BLaER1 treated with 17β-estradiol and CSF1 and Interleukin-3, amounts not matched to agents 10 nM and 100 nM (cell line): Measurements from ENCODE around the gene SP7.
A peak's percentile ranks its signal among the peaks of the same experiment; 100 is the strongest.

ENCODE experiments used
- H3K27ac ChIP-seq, 11 experiments: shearing (Covaris generic); formaldehyde crosslinking; 2 replicates each; pipeline ENCODE4 v1.8.1; 2022
- H3K27me3 ChIP-seq, 11 experiments: shearing (Covaris generic); formaldehyde crosslinking; 2 replicates each; pipeline ENCODE4 v1.8.1; 2022
- H3K36me3 ChIP-seq, 11 experiments: shearing (Covaris generic); formaldehyde crosslinking; 2 replicates each; pipeline ENCODE4 v1.8.1; 2022
- H3K4me1 ChIP-seq, 10 experiments: shearing (Covaris generic); formaldehyde crosslinking; 2 replicates each; pipeline ENCODE4 v1.8.1; 2022
- H3K4me2 ChIP-seq, 11 experiments: shearing (Covaris generic); formaldehyde crosslinking; 2 replicates each; pipeline ENCODE4 v1.8.1; 2022
- H3K4me3 ChIP-seq, 10 experiments: shearing (Covaris generic); formaldehyde crosslinking; 2 replicates each; pipeline ENCODE4 v1.8.1; 2022
- H3K9ac ChIP-seq, 11 experiments: shearing (Covaris generic); formaldehyde crosslinking; 2 replicates each; pipeline ENCODE4 v1.8.1; 2022
- H3K9me3 ChIP-seq, 11 experiments: shearing (Covaris generic); formaldehyde crosslinking; replicated peaks in 1 of 11; 2 replicates each; pipeline ENCODE4 v1.8.1; 2022
- H4K20me1 ChIP-seq, 11 experiments: shearing (Covaris generic); formaldehyde crosslinking; 2 replicates each; pipeline ENCODE4 v1.8.1; 2022
- Cebpa-rat ChIP-seq, 11 experiments: shearing (Covaris generic); IDR thresholded peaks; 2 replicates each; pipeline ENCODE4 v1.8.1; 2022

SP7 gene

DNA sequence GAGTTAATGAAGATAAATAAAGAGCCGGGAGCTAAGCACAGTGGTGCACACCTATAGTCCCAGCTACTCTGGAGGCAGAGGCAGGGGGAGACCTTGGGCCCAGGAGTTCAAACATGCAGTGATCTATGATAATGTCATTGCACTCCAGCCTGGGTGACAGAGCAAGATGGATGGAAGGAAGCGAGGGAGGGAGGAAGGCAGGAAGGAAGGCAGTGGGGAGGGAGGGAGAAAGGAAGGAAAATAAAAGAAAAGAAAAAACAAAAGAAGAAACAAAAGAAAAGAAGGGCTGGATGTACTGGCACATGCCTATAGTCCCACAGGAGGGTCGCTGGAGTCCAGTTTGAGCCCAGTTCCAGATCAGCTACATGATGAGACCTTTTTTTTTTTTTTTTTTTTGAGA, 19.0 kb upstream of the SP7 start:
- peaks cover 10 to 28% (median 21%) of the 10 kb centered on the region in 10 experiments; a peak in 17 of 20 replicates for H3K4me1 ChIP-seq
- no peaks in the 10 kb centered on the region for H3K36me3 ChIP-seq
- no peak overlapping the region; a peak in 1 of 22 replicates for H3K9ac ChIP-seq
- no peak overlapping the region for H3K27ac ChIP-seq
- H3K27me3 ChIP-seq = no peaks in the 10 kb centered on the region
- no peaks in the 10 kb centered on the region for H4K20me1 ChIP-seq
- H3K9me3 ChIP-seq = no peaks in the 10 kb centered on the region
- peak overlapping the region in 8 of 11 experiments; percentile 2 to 51 (median 18); a peak in 9 of 22 replicates for H3K4me2 ChIP-seq
- TF ChIP-seq Cebpa-rat (IDR thresholded peaks at IDR 0.05) = no peak
- H3K4me3 ChIP-seq = no peak overlapping the region

DNA sequence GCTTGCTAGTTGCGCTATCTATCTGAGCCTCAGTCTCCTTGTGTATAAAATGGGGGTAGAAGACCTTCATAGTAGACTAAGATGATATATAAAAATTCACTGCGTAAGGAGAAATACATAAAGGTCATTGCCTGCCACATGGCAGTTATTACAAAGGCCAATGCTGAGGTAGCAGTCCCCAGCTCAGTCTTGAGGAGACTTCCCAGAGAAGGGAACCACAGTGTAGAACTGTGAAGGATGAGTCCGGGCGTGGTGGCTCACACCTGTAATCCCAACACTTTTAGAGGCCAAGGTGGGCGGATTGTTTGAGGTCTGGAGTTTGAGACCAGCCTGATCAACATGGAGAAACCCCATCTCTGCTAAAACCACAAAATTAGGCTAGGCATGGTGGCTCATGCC, 17.1 kb upstream of the SP7 start:
- Histone ChIP-seq H3K27me3 (no peaks in the 10 kb centered on the region), H3K36me3 (no peaks in the 10 kb centered on the region), H3K4me2 (peak overlapping the region in 3 of 11 experiments; percentile 9 to 69 (median 60); a peak in 4 of 22 replicates), H3K9me3 (no peaks in the 10 kb centered on the region), H3K4me3 (no peak overlapping the region), H4K20me1 (no peaks in the 10 kb centered on the region), H3K9ac (no peak overlapping the region; a peak in 1 of 22 replicates), H3K4me1 (peaks cover 9 to 31% (median 16%) of the 10 kb centered on the region in 10 experiments; a peak in 17 of 20 replicates), H3K27ac (no peak overlapping the region)
- TF ChIP-seq Cebpa-rat (IDR thresholded peaks at IDR 0.05) = no peak

DNA sequence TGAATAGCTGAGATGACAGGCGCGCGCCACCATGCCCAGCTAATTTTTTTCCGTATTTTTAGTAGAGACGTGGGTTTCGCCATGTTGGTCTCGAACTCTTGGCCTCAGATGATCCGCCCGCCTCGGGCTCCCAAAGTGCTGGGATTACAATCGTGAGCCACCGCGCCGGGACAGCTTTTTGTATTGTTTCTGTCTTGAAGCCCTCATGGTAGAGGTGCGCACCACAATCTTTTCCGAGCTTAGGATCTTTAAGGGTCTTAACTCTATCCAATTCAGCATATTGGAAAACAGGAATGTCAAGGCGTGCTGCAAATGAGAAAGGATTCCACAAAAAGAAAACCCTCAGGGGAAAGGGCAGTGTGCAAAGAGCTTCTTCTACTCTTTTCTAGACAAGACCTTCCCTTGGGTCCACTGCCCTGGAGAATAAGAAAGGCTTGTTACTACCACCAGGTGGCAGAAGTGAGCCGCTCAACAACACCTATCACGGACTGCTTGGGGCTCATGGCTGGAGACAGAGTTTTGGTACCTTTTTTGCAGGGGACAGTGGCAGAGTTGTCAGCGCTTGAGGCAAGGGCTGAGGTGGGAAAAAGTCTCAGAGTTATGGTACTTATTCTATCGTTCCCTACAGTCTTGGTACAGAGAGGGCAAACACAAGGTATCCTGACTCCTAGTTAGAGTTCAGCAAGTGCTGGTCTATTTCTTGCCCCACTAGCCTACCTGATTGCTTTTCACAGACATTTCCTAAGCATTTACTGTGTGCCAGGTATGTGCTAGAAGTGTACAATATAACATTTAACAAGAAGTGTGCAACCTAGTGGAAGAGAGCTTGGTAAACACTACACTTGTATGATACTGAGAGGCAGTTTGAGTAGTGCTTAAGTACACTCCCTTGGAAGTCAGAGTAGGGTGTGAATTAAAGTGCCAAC, 16.4 kb upstream of the SP7 start:
- no peaks in the 10 kb centered on the region for H3K27me3 ChIP-seq
- peak overlapping the region in 3 of 11 experiments; percentile 9 to 69 (median 60); a peak in 4 of 22 replicates for H3K4me2 ChIP-seq
- H3K36me3 ChIP-seq = no peaks in the 10 kb centered on the region
- peaks cover 9 to 32% (median 15%) of the 10 kb centered on the region in 10 experiments; a peak in 17 of 20 replicates for H3K4me1 ChIP-seq
- H3K9ac ChIP-seq = no peak overlapping the region
- no peak overlapping the region for H3K4me3 ChIP-seq
- no peak overlapping the region for H3K27ac ChIP-seq
- no peaks in the 10 kb centered on the region for H4K20me1 ChIP-seq
- H3K9me3 ChIP-seq = no peaks in the 10 kb centered on the region
- no peak for TF ChIP-seq Cebpa-rat (IDR thresholded peaks at IDR 0.05)

DNA sequence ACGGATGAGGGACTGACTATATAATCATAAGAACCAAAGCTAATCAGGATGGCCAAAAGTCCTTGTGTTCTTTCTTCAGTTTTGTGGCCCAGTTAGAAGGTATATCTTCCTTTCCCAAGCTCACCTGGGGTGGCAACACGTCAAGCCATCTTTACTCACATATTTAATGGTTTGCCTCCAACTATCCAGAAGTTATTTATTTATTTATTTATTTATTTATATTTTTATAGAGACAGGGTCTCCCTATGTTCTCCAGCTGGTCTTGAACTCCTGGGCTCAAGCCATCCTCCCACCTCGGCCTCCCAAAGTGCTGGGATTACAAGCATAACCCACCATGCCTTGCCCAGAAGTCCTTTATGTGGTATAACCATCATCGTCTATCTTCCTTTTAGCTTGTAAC, 11.8 kb upstream of the SP7 start:
- H3K27me3 ChIP-seq = no peaks in the 10 kb centered on the region
- H3K4me2 ChIP-seq = no peak overlapping the region
- peaks cover 26 to 43% (median 34%) of the 10 kb centered on the region in 10 experiments for H3K4me1 ChIP-seq
- no peaks in the 10 kb centered on the region for H4K20me1 ChIP-seq
- no peak overlapping the region for H3K4me3 ChIP-seq
- no peak for TF ChIP-seq Cebpa-rat (IDR thresholded peaks at IDR 0.05)
- H3K36me3 ChIP-seq = no peaks in the 10 kb centered on the region
- no peak overlapping the region for H3K9ac ChIP-seq
- no peak overlapping the region for H3K27ac ChIP-seq
- no peaks in the 10 kb centered on the region for H3K9me3 ChIP-seq

DNA sequence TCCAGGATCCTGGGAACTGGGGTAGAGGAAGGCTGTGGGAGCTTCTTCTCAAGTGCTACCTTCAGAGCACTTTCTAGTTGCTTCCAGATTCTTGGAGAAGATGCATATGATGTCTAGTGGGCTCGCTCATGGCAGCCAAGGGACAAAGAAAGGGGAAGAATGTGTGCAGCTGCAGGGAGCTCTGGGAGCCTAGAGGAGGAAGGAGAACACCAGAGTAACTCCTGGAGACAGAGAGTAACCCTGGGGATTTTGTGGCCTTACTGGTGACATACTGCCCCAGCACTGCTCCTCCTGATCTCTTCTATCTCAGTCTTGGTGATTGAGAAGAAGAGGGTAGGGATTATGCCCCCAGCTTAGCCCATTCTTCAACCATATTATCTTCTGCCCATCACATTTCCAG, 10.3 kb upstream of the SP7 start:
- H3K4me2 ChIP-seq = peak overlapping the region; percentile 82 to 99 (median 90)
- no peaks in the 10 kb centered on the region for H3K27me3 ChIP-seq

DNA sequence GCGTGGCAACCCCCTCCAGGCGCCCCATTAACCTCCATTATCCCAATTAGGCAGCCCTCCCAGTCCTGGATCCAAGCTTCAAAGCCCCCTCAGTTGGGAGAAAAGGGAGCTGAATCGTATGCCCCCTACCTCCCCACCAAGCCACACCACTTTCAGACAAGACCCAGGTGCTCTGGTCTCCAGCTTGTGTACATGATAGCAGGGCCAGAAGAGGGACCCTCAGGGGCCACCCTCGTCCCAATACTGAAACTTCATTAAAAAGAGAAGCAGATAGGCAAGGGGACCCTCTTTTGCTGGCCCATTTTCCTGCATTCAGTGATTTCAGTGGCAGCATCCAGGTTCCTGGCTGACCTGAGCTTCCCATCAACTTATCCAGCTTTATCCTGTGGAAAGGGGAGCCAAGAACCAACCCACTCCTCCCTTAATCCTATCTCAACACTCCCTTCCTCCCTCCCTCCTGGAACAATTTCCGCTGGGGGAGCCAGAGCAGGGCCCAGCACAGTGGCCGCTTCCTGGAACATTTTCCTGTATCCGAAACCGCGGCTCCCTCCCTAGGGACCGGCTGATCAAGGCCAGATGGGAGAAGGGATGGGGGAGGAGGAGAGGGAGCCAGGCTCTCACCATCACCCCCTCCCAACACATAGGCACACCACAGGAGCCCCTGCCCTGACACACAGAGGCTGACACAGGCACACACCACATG, 9.5 kb upstream of the SP7 start:
- no peaks in the 10 kb centered on the region for H3K36me3 ChIP-seq
- H3K4me2 ChIP-seq = peak overlapping the region; percentile 82 to 99 (median 90)
- no peak for TF ChIP-seq Cebpa-rat (IDR thresholded peaks at IDR 0.05)
- H3K4me3 ChIP-seq = peak overlapping the region; percentile 61 to 76 (median 67)
- peaks cover 23 to 35% (median 32%) of the 10 kb centered on the region in 10 experiments for H3K4me1 ChIP-seq
- peak overlapping the region in 9 of 11 experiments; percentile 70 to 82 (median 76); a peak in 17 of 22 replicates for H3K27ac ChIP-seq
- H4K20me1 ChIP-seq = no peaks in the 10 kb centered on the region
- peak overlapping the region in 9 of 11 experiments; percentile 73 to 85 (median 80); a peak in 18 of 22 replicates for H3K9ac ChIP-seq
- no peaks in the 10 kb centered on the region for H3K27me3 ChIP-seq
- H3K9me3 ChIP-seq = no peaks in the 10 kb centered on the region

More for the DNA sequence above, 10.3 kb upstream of the SP7 start:
- Histone ChIP-seq H3K9ac (peak overlapping the region in 3 of 11 experiments; percentile 80 to 85 (median 81); a peak in 1 of 22 replicates), H3K36me3 (no peaks in the 10 kb centered on the region), H3K4me1 (peaks cover 23 to 35% (median 32%) of the 10 kb centered on the region in 10 experiments), H4K20me1 (no peaks in the 10 kb centered on the region), H3K27ac (peak overlapping the region in 5 of 11 experiments; percentile 74 to 80 (median 76); a peak in 8 of 22 replicates), H3K4me3 (no peak overlapping the region), H3K9me3 (no peaks in the 10 kb centered on the region)
- TF ChIP-seq Cebpa-rat (IDR thresholded peaks at IDR 0.05) = no peak

DNA sequence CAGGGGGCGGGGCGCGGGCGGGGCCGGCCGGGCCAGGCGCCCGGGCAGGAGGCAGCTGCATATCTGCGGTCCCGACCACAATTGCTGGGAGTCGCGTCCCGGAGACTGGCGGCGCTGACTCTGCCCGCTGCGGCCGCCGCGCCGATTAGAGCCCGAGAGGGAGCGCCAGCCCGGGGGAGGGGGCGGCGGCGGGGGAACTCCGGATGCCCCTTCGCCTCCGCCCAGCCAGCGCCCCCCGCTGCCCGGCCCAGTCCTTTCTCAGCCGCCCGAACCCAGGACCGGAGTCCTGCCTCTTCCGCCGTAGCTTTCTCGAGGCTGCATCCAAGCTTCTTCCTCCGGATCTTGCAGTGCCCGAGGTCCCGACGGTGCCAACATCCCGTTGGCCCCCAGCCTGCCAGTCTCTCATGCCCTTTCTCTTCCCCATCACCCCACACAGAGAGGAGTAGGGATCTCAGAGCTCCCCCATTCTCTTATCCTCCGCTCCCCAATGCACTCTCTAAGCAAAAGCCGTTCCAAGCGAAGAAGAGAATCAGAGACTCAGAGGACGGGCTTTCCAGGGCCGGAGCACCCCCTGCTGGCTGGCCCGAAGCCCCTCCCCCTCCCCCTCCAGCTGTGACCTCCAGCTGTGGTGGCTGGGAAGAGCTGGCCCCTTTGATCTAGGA, 8.8 kb upstream of the SP7 start:
- Histone ChIP-seq H3K27me3 (no peaks in the 10 kb centered on the region), H3K9ac (peak overlapping the region; percentile 71 to 85 (median 80)), H3K4me3 (peak overlapping the region; percentile 61 to 76 (median 67)), H4K20me1 (no peaks in the 10 kb centered on the region), H3K27ac (peak overlapping the region in 10 of 11 experiments; percentile 42 to 82 (median 76); a peak in 20 of 22 replicates), H3K36me3 (no peaks in the 10 kb centered on the region), H3K4me2 (peak overlapping the region; percentile 82 to 99 (median 90)), H3K4me1 (peaks cover 23 to 35% (median 32%) of the 10 kb centered on the region in 10 experiments), H3K9me3 (no peaks in the 10 kb centered on the region)
- TF ChIP-seq Cebpa-rat (IDR thresholded peaks at IDR 0.05) = no peak

DNA sequence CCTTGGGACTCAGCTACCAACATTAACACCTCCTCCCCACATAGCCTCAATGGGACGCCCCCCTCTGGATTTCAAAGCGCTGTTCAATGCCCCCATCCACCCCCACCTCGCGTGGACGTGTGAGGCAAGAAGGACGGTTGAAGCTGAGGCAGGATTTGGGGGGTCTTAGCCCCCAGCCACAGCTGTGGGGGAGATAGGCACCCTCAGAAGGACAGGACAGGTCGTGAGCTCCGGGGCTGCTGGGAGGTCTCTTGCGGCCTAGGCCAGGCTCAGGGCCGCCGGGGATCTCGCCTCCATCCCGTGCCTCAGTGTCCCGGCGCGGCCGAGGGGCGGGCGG, 8.3 kb upstream of the SP7 start:
- peak overlapping the region in 10 of 11 experiments; percentile 37 to 85 (median 80); a peak in 17 of 22 replicates for H3K9ac ChIP-seq
- peak overlapping the region; percentile 82 to 99 (median 90) for H3K4me2 ChIP-seq
- H3K27ac ChIP-seq = peak overlapping the region in 8 of 11 experiments; percentile 36 to 82 (median 69); a peak in 11 of 22 replicates

More for the DNA sequence above, 8.3 kb upstream of the SP7 start:
- Histone ChIP-seq H3K36me3 (no peaks in the 10 kb centered on the region), H3K27me3 (no peaks in the 10 kb centered on the region), H3K4me3 (peak overlapping the region in 9 of 10 experiments; percentile 61 to 76 (median 67); a peak in 16 of 20 replicates), H3K9me3 (no peaks in the 10 kb centered on the region), H4K20me1 (no peaks in the 10 kb centered on the region), H3K4me1 (peaks cover 23 to 35% (median 32%) of the 10 kb centered on the region in 10 experiments)
- no peak for TF ChIP-seq Cebpa-rat (IDR thresholded peaks at IDR 0.05)
